Measurements from ENCODE around the gene ADGRL1.
A peak's percentile ranks its signal among the peaks of the same experiment; 100 is the strongest.
"Not testable (repeated sequence)": the region's sequence is repeated elsewhere in the genome, so short reads cannot be mapped to it uniquely, and the experiment has no call there.

ADGRL1 gene

GRCh38 chr19:14205452-14206287, at the start of gene ADGRL1:
ADGRL1 (minus strand) TSS chr19:14206169; CDS start chr19:14183602, 22,567 bp downstream.
- H3K9me3 Mint-ChIP-seq; DNase-seq (ENCODE audit: low spot score); H3K36me3 Mint-ChIP-seq (ENCODE audit: low read depth): not testable (repeated sequence)
- Mint-ChIP-seq H3K27me3 (ENCODE audit: low read depth) (peaks cover 60% of the 10 kb centered on the region), H3K27ac (peak within 1 kb of the TSS; percentile 82), H3K4me3 (peak within 1 kb of the TSS; percentile 84), H3K4me1 (ENCODE audit: low read depth) (peaks cover 15% of the 10 kb centered on the region)

GRCh38 chr19:14255316-14255715, 49.3 kb upstream of the ADGRL1 start:
- not testable (repeated sequence) for H3K9me3 Mint-ChIP-seq; DNase-seq (ENCODE audit: low spot score); H3K4me3 Mint-ChIP-seq; H3K36me3 Mint-ChIP-seq (ENCODE audit: low read depth); H3K27ac Mint-ChIP-seq; H3K4me1 Mint-ChIP-seq (ENCODE audit: low read depth)
- peaks cover 13% of the 10 kb centered on the region for H3K27me3 Mint-ChIP-seq (ENCODE audit: low read depth)

GRCh38 chr19:14253822-14254599, 48.0 kb upstream of the ADGRL1 start:
- H3K4me3 Mint-ChIP-seq; DNase-seq (ENCODE audit: low spot score); H3K4me1 Mint-ChIP-seq (ENCODE audit: low read depth); H3K9me3 Mint-ChIP-seq; H3K27ac Mint-ChIP-seq; H3K36me3 Mint-ChIP-seq (ENCODE audit: low read depth): not testable (repeated sequence)
- peaks cover 13% of the 10 kb centered on the region for H3K27me3 Mint-ChIP-seq (ENCODE audit: low read depth)

GRCh38 chr19:14252136-14252535, 46.2 kb upstream of the ADGRL1 start:
- not testable (repeated sequence) for H3K9me3 Mint-ChIP-seq; DNase-seq (ENCODE audit: low spot score); H3K4me3 Mint-ChIP-seq; H3K27ac Mint-ChIP-seq; H3K36me3 Mint-ChIP-seq (ENCODE audit: low read depth); H3K4me1 Mint-ChIP-seq (ENCODE audit: low read depth)
- H3K27me3 Mint-ChIP-seq (ENCODE audit: low read depth): peaks cover 13% of the 10 kb centered on the region

GRCh38 chr19:14250870-14251269, 44.9 kb upstream of the ADGRL1 start:
- peak overlapping the region; percentile 21 for H3K27ac Mint-ChIP-seq
- peaks cover 13% of the 10 kb centered on the region for H3K27me3 Mint-ChIP-seq (ENCODE audit: low read depth)

GRCh38 chr19:14250315-14250714, 44.3 kb upstream of the ADGRL1 start:
- Mint-ChIP-seq H3K4me3 (peak overlapping the region; percentile 44), H3K27ac (peak overlapping the region; percentile 51), H3K27me3 (ENCODE audit: low read depth) (peaks cover 13% of the 10 kb centered on the region)
- not testable (repeated sequence) for H3K4me1 Mint-ChIP-seq (ENCODE audit: low read depth); DNase-seq (ENCODE audit: low spot score); H3K36me3 Mint-ChIP-seq (ENCODE audit: low read depth); H3K9me3 Mint-ChIP-seq

More at GRCh38 chr19:14250870-14251269, 44.9 kb upstream of the ADGRL1 start:
- H3K9me3 Mint-ChIP-seq: no peaks in the 10 kb centered on the region
- H3K36me3 Mint-ChIP-seq (ENCODE audit: low read depth): no peaks in the 10 kb centered on the region
- peaks cover 5% of the 10 kb centered on the region for H3K4me1 Mint-ChIP-seq (ENCODE audit: low read depth)
- H3K4me3 Mint-ChIP-seq: no peak overlapping the region
- no peak for DNase-seq (ENCODE audit: low spot score)

- Mint-ChIP-seq H3K27ac (peak overlapping the region; percentile 7), H3K27me3 (ENCODE audit: low read depth) (peaks cover 13% of the 10 kb centered on the region)
- H3K4me1 Mint-ChIP-seq (ENCODE audit: low read depth); H3K36me3 Mint-ChIP-seq (ENCODE audit: low read depth); DNase-seq (ENCODE audit: low spot score); H3K4me3 Mint-ChIP-seq; H3K9me3 Mint-ChIP-seq: not testable (repeated sequence)
Measured at GRCh38 chr19:14249891-14250290, 43.9 kb upstream of the ADGRL1 start.

GRCh38 chr19:14249012-14249754, 43.2 kb upstream of the ADGRL1 start:
- H3K4me3 Mint-ChIP-seq; H3K36me3 Mint-ChIP-seq (ENCODE audit: low read depth); H3K9me3 Mint-ChIP-seq; DNase-seq (ENCODE audit: low spot score); H3K4me1 Mint-ChIP-seq (ENCODE audit: low read depth): not testable (repeated sequence)
- Mint-ChIP-seq H3K27me3 (ENCODE audit: low read depth) (peaks cover 12% of the 10 kb centered on the region), H3K27ac (peak overlapping the region; percentile 31)

GRCh38 chr19:14248578-14249011, 42.6 kb upstream of the ADGRL1 start:
- H3K9me3 Mint-ChIP-seq: no peaks in the 10 kb centered on the region
- peak overlapping the region; percentile 9 for H3K4me3 Mint-ChIP-seq
- no peaks in the 10 kb centered on the region for H3K36me3 Mint-ChIP-seq (ENCODE audit: low read depth)
- peaks cover 10% of the 10 kb centered on the region for H3K27me3 Mint-ChIP-seq (ENCODE audit: low read depth)
- no peak for DNase-seq (ENCODE audit: low spot score)
- peaks cover 5% of the 10 kb centered on the region for H3K4me1 Mint-ChIP-seq (ENCODE audit: low read depth)
- H3K27ac Mint-ChIP-seq: peak overlapping the region; percentile 26

GRCh38 chr19:14247548-14248471, 41.8 kb upstream of the ADGRL1 start:
- H3K27me3 Mint-ChIP-seq (ENCODE audit: low read depth); DNase-seq (ENCODE audit: low spot score); H3K4me1 Mint-ChIP-seq (ENCODE audit: low read depth); H3K9me3 Mint-ChIP-seq; H3K36me3 Mint-ChIP-seq (ENCODE audit: low read depth): not testable (repeated sequence)
- Mint-ChIP-seq H3K27ac (peak overlapping the region; percentile 62), H3K4me3 (peak overlapping the region; percentile 40)

GRCh38 chr19:14247205-14247547, 41.2 kb upstream of the ADGRL1 start:
- not testable (repeated sequence) for H3K27me3 Mint-ChIP-seq (ENCODE audit: low read depth)

GRCh38 chr19:14244393-14244792, 38.4 kb upstream of the ADGRL1 start:
- H3K36me3 Mint-ChIP-seq (ENCODE audit: low read depth); H3K4me3 Mint-ChIP-seq; H3K4me1 Mint-ChIP-seq (ENCODE audit: low read depth); DNase-seq (ENCODE audit: low spot score); H3K27me3 Mint-ChIP-seq (ENCODE audit: low read depth); H3K9me3 Mint-ChIP-seq; H3K27ac Mint-ChIP-seq: not testable (repeated sequence)

More at GRCh38 chr19:14247205-14247547, 41.2 kb upstream of the ADGRL1 start:
- not testable (repeated sequence) for H3K9me3 Mint-ChIP-seq; DNase-seq (ENCODE audit: low spot score); H3K36me3 Mint-ChIP-seq (ENCODE audit: low read depth); H3K4me1 Mint-ChIP-seq (ENCODE audit: low read depth); H3K27ac Mint-ChIP-seq; H3K4me3 Mint-ChIP-seq

- not testable (repeated sequence) for H3K27ac Mint-ChIP-seq; H3K9me3 Mint-ChIP-seq; DNase-seq (ENCODE audit: low spot score); H3K27me3 Mint-ChIP-seq (ENCODE audit: low read depth); H3K36me3 Mint-ChIP-seq (ENCODE audit: low read depth); H3K4me3 Mint-ChIP-seq; H3K4me1 Mint-ChIP-seq (ENCODE audit: low read depth)
Measured at GRCh38 chr19:14243718-14244117, 37.7 kb upstream of the ADGRL1 start.

All from T-helper 2 cell treated with Interferon-gamma antibody and Interleukin-4, amounts not matched to agents 5 μg/mL and 100 μg/mL, for 36 hours (primary cell).